Hepatocyte (in vitro differentiated cells): ENCODE data around the gene RPTOR.

ENCODE experiments used
- CTCF ChIP-seq: fragments of 200-600 bp; sonication (generic); IDR thresholded peaks from 2 replicates; pipeline ENCODE4 v1.5.1; 2016; ENCODE audit warnings: antibody characterized with exemption, mild to moderate bottlenecking; ENCODE audit not compliant: poor library complexity
- EZH2 ChIP-seq: fragments of 200-600 bp; sonication (generic); IDR thresholded peaks from 2 replicates; pipeline ENCODE4 v1.6.1; 2016; ENCODE audit warnings: antibody characterized with exemption, mild to moderate bottlenecking, borderline replicate concordance

GRCh38 chr17:80869481-80870145, 325.0 kb downstream of the RPTOR start:
- TF ChIP-seq CTCF (no peak), EZH2 (no peak)
